ENCODE measurements around the gene VPS13D.

GRCh38 chr1:12186679-12186985 is 43.2 kb upstream of the VPS13D start:
- TF ChIP-seq CTCF (conservative IDR thresholded peaks at IDR 0.05 in 1 of 2, IDR thresholded peaks at IDR 0.05 in 1 of 2; ENCODE audit: extremely low read depth in 1 of 2, insufficient read depth in 1 of 2, low read depth in 1 of 2, low read length in 2 of 2) (no peak), EZH2 (IDR thresholded peaks at IDR 0.05; ENCODE audit: borderline replicate concordance, low read length) (no peak)

Measured in mammary epithelial cell (primary cell).